ENCODE measurements around the gene PDK1. TPM values are rescaled to one million over a fixed set of nuclear protein-coding genes. Genes with fewer than 3 reads are reported as not detected.
A peak's percentile ranks its signal among the peaks of the same experiment; 100 is the strongest.
"Not testable (repeated sequence)": the region's sequence is repeated elsewhere in the genome, so short reads cannot be mapped to it uniquely, and the experiment has no call there.

The PDK1 gene
- total RNA-seq, 1 donor: 9.1 TPM

GRCh38 chr2:172535119-172535518 is 20.8 kb upstream of the PDK1 start:
- H3K4me3 ChIP-seq (ENCODE audit: low read depth, low read length): no peak overlapping the region
- TF ChIP-seq, protein P1, sequence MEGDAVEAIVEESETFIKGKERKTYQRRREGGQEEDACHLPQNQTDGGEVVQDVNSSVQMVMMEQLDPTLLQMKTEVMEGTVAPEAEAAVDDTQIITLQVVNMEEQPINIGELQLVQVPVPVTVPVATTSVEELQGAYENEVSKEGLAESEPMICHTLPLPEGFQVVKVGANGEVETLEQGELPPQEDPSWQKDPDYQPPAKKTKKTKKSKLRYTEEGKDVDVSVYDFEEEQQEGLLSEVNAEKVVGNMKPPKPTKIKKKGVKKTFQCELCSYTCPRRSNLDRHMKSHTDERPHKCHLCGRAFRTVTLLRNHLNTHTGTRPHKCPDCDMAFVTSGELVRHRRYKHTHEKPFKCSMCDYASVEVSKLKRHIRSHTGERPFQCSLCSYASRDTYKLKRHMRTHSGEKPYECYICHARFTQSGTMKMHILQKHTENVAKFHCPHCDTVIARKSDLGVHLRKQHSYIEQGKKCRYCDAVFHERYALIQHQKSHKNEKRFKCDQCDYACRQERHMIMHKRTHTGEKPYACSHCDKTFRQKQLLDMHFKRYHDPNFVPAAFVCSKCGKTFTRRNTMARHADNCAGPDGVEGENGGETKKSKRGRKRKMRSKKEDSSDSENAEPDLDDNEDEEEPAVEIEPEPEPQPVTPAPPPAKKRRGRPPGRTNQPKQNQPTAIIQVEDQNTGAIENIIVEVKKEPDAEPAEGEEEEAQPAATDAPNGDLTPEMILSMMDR (IDR thresholded peaks at IDR 0.05; ENCODE audit: insufficient read depth, low read depth, low read length): no peak
- DNase-seq (ENCODE audit: low read depth): no peak

GRCh38 chr2:172537851-172538250 is 18.0 kb upstream of the PDK1 start:
- not testable (repeated sequence) for DNase-seq (ENCODE audit: low read depth); H3K4me3 ChIP-seq (ENCODE audit: low read depth, low read length)

GRCh38 chr2:172539767-172540166 is 16.1 kb upstream of the PDK1 start:
- TF ChIP-seq, protein P1 (IDR thresholded peaks at IDR 0.05; ENCODE audit: insufficient read depth, low read depth, low read length): no peak
- DNase-seq (ENCODE audit: low read depth): no peak
- no peak overlapping the region for H3K4me3 ChIP-seq (ENCODE audit: low read depth, low read length)

DNA sequence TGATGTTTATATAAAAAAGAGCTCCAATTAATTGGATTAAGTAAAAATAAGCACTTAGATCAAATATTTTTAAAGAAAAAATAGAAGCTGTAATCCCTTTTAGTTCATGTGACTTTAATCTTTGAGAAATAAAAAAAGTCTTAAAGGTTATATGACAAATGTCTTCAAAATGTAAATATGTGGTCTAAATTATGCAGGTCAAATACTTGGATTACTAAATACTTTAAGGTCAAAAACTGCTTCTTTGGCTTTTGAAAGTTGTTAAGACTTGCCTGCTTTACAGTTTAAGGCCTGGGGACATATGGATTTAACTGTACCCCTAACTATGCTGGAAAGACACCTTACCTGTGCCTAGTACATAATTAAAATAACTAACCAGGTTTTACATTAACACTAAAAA is 15.5 kb upstream of the PDK1 start:
- DNase-seq (ENCODE audit: low read depth): peak; percentile 45

DNA sequence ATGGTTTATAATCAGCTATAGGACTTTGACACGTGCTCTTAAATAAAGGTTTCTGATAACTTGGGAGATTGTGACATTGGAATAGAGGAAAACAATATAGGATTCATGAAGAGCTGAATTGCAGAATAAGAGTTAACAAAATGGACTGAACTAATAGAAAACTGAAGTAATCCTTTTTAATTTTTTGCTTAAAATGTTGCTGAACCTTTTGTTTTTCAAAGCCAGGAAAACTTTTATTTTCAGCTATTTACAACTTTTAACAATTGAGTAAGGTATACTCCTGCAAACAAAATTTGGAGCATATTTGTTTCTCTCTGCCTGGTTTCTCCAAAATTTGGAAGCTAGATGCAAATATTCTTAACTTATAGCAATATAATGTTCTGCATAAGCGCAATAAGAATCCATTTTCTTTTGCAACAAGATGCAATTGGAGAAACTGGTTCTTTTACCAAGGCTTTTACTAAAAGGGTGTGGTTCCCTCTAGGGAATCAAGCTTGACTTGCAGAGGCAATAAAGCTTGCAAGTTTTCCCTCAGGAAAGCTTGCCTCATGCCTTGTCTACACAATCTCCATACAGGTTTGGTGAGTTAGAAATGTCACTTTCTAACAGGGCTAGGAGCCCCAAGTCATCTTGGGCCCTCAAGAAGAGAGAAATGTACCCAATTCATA is 10.3 kb upstream of the PDK1 start:
- TF ChIP-seq, protein P1 (IDR thresholded peaks at IDR 0.05; ENCODE audit: insufficient read depth, low read depth, low read length): no peak
- H3K4me3 ChIP-seq (ENCODE audit: low read depth, low read length): no peak overlapping the region
- no peak for DNase-seq (ENCODE audit: low read depth)

More for the DNA sequence above, 15.5 kb upstream of the PDK1 start:
- TF ChIP-seq, protein P1 (IDR thresholded peaks at IDR 0.05; ENCODE audit: insufficient read depth, low read depth, low read length): no peak
- H3K4me3 ChIP-seq (ENCODE audit: low read depth, low read length): no peak overlapping the region

DNA sequence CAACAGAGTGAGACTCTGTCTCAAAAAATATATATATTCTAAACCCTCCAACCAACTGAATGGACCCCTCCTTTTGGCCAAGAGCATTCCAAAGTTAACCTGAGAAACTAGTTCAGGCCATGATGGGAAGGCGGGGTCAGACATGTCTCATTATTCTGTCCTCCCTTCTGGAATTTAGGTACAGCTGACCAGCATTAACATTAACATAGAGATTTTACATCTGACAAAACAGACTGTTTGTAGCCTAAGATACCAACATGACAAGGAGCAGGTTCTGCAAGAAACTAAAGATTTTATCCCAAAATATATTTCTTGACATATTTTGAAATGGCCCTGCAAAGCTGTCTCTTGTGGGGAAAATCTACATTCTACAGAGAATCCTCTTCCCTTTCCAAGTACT is 6.8 kb upstream of the PDK1 start:
- DNase-seq (ENCODE audit: low read depth): no peak
- TF ChIP-seq, protein P1 (IDR thresholded peaks at IDR 0.05; ENCODE audit: insufficient read depth, low read depth, low read length): no peak

GRCh38 chr2:172549802-172550201 is 6.1 kb upstream of the PDK1 start:
- DNase-seq (ENCODE audit: low read depth); H3K4me3 ChIP-seq (ENCODE audit: low read depth, low read length): not testable (repeated sequence)

More for the DNA sequence above, 6.8 kb upstream of the PDK1 start:
- no peak overlapping the region for H3K4me3 ChIP-seq (ENCODE audit: low read depth, low read length)

DNA sequence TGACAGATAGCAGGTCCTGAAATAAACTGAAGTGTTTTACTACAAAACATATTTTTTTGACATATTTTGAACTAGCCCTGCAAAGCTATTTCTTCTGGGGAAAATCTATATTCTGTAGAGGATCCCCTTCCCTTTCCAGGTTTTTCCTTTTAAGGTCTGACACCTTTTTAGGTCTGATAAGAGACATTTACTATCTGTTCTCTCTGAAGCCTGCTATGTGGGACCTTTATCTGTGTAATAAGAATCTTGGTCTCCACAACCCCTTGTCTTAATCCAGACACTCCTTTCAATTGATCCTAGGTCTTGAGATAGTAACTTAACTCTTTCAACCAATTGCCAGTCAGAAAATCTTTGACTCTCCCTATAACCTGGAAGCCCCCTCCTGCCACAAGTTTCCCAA is 5.5 kb upstream of the PDK1 start:
- DNase-seq (ENCODE audit: low read depth): no peak
- TF ChIP-seq, protein P1 (IDR thresholded peaks at IDR 0.05; ENCODE audit: insufficient read depth, low read depth, low read length): no peak
- no peak overlapping the region for H3K4me3 ChIP-seq (ENCODE audit: low read depth, low read length)
